Choroid plexus epithelial cell (primary cell): ENCODE results near the gene WASF3.
A peak's percentile ranks its signal among the peaks of the same experiment; 100 is the strongest.

Experiments
- DNase-seq: peaks from one replicate; pipeline ENCODE4 v3.0.0-alpha.2; 2010; ENCODE audit warnings: low read depth
- H3K4me3 ChIP-seq: 2 replicates; pipeline ENCODE4 v1.5.1; 2011; ENCODE audit warnings: low read depth, mild to moderate bottlenecking, control low read depth, low read length, moderate library complexity
- TF ChIP-seq, protein P1 (sequence below): conservative IDR thresholded peaks from 2 replicates; pipeline ENCODE4 v1.5.1; 2011; ENCODE audit warnings: low read depth, mild to moderate bottlenecking, control low read depth, inconsistent platforms, low read length, moderate library complexity

Gene WASF3

DNA sequence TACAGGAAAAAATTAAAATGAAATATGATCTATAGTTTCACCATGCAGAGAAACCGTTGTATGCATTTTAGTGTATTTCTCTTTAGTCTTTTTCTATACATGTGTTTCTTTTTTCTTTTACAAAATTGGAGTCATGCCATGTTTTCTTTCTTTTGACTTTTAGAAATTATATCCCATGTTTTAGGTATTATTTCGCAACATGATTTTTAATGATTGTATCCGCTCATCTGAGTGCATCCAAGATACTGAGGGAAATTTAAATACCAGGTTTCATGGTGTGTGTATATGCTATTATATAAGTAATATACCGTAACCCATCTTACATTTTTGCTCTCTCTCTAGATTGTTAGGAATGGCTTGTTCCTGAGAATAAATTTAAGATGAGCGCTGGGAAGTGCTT is 120.8 kb downstream of the WASF3 start:
- TF ChIP-seq, protein P1, sequence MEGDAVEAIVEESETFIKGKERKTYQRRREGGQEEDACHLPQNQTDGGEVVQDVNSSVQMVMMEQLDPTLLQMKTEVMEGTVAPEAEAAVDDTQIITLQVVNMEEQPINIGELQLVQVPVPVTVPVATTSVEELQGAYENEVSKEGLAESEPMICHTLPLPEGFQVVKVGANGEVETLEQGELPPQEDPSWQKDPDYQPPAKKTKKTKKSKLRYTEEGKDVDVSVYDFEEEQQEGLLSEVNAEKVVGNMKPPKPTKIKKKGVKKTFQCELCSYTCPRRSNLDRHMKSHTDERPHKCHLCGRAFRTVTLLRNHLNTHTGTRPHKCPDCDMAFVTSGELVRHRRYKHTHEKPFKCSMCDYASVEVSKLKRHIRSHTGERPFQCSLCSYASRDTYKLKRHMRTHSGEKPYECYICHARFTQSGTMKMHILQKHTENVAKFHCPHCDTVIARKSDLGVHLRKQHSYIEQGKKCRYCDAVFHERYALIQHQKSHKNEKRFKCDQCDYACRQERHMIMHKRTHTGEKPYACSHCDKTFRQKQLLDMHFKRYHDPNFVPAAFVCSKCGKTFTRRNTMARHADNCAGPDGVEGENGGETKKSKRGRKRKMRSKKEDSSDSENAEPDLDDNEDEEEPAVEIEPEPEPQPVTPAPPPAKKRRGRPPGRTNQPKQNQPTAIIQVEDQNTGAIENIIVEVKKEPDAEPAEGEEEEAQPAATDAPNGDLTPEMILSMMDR: no peak
- no peak overlapping the region for H3K4me3 ChIP-seq
- DNase-seq: no peak

DNA sequence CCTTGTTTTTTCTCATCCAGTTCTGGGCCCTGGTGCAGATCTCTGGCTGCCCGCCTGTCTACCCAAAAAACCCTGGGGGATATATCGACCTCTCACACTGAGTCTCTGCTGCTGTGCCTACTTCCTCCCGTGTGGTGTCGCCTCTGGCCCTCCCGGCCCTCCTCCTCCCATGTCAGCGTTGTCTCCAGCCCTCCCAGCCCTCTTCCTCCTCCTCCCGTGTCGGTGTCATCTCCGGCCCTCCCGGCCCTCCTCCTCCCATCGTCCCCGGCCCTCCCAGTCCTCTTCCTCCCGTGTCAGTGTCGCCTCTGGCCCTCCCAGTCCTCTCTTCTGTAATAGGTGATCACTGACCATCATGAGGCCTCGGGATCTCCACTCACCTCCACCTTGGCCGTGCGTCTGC is 121.3 kb downstream of the WASF3 start:
- H3K4me3 ChIP-seq: no peak overlapping the region
- TF ChIP-seq, protein P1: no peak
- no peak for DNase-seq

DNA sequence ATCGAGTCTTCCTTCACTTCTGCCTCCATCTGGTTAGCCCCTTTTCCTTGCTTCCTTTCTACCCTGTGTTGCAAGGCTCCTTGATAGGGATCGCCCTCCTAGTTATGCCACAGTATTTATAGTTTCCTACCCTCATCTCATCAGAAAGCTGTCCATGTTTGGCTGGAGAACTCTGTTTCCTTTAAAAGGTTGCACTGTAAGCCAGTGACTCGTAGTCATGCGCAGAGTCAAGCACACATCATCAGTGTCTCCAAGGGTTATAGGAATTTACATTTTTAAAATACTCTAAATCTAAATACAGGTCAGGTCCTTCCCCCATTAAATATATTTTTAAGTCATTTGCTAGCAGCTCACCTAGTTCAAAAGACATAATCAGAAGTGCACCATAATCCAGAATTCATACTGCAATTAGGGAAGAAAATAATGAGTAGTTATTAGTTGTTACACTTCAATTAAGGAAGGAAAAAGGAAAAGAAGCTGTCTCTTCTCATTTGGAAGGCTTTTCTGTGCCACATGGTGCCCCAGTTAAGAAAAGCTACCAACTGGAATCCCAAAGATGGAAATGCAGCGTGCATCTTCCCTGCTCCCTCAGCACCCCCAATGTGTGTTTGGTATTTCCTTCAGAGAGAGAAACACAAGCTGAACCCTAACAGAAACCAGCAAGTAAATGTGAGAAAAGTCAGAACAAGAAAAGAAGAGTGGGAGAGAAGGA is 122.1 kb downstream of the WASF3 start:
- TF ChIP-seq, protein P1: no peak
- peak; percentile 74 for DNase-seq
- peak overlapping the region; percentile 19 for H3K4me3 ChIP-seq

DNA sequence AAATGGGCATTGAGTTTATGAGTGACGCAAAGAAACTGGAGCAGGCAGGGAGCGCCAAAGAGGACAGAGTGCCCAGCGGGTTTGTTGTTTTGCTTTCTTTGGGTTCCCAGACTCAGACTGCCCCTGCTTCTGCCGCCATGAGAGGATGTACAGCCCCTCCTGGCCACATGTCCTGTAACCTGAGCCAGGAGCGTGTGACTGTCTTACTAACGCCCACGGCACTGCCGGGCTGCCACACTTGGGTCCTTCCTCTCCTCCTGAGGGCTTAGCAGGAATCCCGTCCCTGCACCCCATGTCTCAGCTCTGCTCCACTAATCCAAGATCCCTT is 122.6 kb downstream of the WASF3 start:
- peak overlapping the region; percentile 19 for H3K4me3 ChIP-seq
- peak; percentile 76 for DNase-seq
- TF ChIP-seq, protein P1: no peak

DNA sequence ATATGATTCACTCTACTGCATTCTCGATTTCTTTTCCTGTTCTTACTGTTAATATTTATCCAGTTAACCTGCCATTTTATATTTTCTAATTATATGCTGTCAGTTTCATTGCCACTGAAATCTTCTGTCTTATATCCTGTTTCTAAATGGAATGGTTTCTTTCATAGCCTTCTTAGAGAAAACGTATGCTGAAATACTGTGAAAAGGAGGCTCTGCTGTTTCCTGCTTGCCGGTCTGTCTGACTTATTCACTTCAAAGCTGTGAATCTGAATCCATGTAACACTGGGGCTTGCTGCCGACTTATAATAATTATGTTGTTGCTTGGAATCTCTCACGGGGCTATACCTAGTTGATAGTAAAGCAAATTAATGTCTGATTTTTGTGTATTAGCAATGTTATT is 123.1 kb downstream of the WASF3 start:
- peak; percentile 25 for DNase-seq
- TF ChIP-seq, protein P1: no peak
- H3K4me3 ChIP-seq: no peak overlapping the region

DNA sequence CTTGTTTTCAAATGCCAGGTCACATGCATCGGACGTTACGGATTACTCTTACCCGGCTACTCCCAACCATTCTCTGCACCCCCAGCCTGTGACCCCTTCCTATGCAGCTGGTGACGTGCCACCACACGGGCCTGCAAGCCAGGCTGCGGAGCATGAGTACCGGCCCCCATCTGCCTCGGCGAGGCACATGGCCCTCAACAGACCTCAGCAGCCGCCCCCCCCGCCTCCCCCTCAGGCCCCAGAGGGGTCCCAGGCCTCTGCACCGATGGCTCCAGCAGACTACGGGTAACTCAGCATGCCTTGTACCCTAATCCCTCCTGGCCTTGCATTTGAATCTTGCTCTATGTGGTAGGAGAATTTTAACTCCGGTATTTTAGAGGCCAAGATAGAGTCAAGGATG is 123.6 kb downstream of the WASF3 start:
- no peak for DNase-seq
- TF ChIP-seq, protein P1: no peak
- H3K4me3 ChIP-seq: no peak overlapping the region

DNA sequence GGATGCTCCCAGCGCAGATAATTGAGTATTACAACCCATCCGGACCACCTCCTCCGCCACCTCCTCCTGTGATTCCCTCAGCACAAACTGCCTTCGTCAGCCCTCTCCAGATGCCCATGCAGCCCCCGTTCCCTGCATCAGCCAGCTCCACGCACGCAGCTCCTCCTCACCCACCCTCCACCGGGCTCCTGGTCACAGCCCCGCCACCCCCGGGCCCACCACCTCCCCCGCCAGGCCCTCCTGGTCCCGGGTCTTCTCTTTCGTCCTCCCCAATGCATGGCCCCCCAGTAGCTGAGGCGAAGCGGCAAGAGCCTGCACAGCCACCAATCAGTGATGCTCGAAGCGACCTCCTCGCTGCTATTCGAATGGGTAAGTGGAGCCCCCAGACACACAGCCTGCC is 125.1 kb downstream of the WASF3 start:
- DNase-seq: no peak
- H3K4me3 ChIP-seq: no peak overlapping the region
- TF ChIP-seq, protein P1: no peak
